ENCODE data around the gene PRDX5. TPM values are rescaled to one million over a fixed set of nuclear protein-coding genes. Genes with fewer than 3 reads are reported as not detected.

The PRDX5 gene
- total and polyA plus RNA-seq, 4 donors, result 165 to 777 (median 374) TPM

DNA sequence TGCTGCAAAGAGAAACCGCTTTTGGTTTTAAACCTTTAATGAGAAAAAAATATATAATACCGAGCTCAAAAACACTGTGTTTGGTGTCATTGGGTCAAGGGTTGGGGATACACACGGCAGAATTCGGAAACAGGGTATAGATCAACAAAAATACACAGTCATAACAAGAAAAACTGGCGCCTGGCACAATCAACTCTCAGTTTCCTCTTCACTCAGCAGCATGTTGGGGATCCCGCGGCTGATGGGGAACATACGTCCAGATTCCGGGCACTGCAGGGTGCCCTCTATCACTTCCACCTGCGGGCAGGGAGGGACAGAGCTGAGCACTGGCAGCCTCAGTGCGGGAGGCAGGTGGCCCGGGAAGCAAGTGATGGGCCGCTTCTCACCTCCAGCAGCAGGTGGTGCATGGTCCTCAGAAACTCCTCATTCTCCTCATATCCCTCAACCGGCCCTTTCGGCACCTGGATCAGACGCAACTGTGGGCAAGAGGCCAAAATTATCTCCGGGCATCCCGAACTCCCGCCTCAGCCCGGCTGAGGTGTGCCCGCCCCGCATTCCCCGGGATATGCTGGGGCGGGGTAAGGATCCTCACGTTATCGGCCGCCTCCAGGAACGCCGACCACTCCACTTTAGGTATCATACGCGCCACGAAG, 1.1 kb upstream of the PRDX5 start:
- H3K9me3 ChIP-seq (ENCODE audit: control insufficient read depth in 4 of 4, insufficient read depth in 3 of 4, low read length in 3 of 4), result no peaks in the 10 kb centered on the region
- TF ChIP-seq, protein P1, sequence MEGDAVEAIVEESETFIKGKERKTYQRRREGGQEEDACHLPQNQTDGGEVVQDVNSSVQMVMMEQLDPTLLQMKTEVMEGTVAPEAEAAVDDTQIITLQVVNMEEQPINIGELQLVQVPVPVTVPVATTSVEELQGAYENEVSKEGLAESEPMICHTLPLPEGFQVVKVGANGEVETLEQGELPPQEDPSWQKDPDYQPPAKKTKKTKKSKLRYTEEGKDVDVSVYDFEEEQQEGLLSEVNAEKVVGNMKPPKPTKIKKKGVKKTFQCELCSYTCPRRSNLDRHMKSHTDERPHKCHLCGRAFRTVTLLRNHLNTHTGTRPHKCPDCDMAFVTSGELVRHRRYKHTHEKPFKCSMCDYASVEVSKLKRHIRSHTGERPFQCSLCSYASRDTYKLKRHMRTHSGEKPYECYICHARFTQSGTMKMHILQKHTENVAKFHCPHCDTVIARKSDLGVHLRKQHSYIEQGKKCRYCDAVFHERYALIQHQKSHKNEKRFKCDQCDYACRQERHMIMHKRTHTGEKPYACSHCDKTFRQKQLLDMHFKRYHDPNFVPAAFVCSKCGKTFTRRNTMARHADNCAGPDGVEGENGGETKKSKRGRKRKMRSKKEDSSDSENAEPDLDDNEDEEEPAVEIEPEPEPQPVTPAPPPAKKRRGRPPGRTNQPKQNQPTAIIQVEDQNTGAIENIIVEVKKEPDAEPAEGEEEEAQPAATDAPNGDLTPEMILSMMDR (IDR thresholded peaks at IDR 0.05; ENCODE audit: control extremely low read depth, extremely low read depth), result no peak
- peak overlapping the region; percentile 93 to 97 for H3K27ac ChIP-seq (ENCODE audit: low read depth in 1 of 2, low read length in 1 of 2)
- WGBS, 2 donors, result 5 to 9% methylated on average over 32 of the region's 32 CpGs
- no peaks in the 10 kb centered on the region for H3K27me3 ChIP-seq (ENCODE audit: control insufficient read depth in 3 of 3, insufficient read depth in 3 of 3, low read length in 2 of 3)
- DNase-seq, result no peak
- H3K4me3 ChIP-seq, result peak overlapping the region; percentile 77
- H3K4me1 ChIP-seq (ENCODE audit: control insufficient read depth in 5 of 5, insufficient read depth in 5 of 5, low read length in 5 of 5), result peaks cover 0 to 16% (median 3%) of the 10 kb centered on the region in 5 donors
- peaks cover 0 to 28% (median 6%) of the 10 kb centered on the region in 4 donors for H3K36me3 ChIP-seq (ENCODE audit: control insufficient read depth in 4 of 4, insufficient read depth in 4 of 4, low read length in 4 of 4)
- no peak for ATAC-seq (ENCODE audit: insufficient read depth, low FRiP score)
- peak overlapping the region; percentile 73 to 82 for H3K9ac ChIP-seq (ENCODE audit: insufficient read depth in 1 of 2, low read length in 2 of 2)

DNA sequence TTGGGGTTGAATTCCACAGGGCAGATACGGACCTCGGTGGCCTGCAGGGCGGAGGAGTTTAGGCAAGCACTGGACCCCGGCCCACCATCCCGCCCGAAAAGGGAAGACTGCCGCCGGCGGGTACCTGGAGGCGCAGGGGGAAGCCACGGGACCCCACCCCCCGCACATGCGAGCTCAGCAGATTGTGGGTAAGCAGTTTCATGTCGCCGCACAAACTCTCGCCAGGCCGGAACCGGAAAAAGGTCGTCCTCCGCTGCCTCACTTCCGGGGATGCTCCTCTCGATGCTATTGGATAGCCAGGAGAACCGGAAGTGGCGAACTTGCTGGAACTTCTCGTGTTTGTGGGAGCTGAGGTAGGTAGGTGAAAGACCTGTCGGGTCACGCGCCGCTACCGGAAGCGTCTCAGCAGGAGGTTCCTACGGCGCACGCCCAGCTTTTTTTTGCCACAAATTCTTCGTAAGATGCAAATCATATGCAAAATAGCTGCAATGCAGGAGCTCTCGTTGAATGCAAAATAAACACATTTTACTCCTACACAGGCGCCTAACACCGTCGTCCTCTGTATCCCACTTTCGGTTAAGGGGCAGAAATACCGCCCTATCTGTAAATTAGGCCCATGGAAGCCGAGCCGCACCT, 478 bp upstream of the PRDX5 start, which contains the start of gene TRMT112:
Gene TRMT112 (minus strand): TSS at position 235 of the 636 bp plus-strand sequence. CDS start 33 bp downstream, at position 202.
- peaks cover 0 to 16% (median 3%) of the 10 kb centered on the region in 5 donors for H3K4me1 ChIP-seq (ENCODE audit: control insufficient read depth in 5 of 5, insufficient read depth in 5 of 5, low read length in 5 of 5)
- peaks cover 0 to 32% (median 6%) of the 10 kb centered on the region in 4 donors for H3K36me3 ChIP-seq (ENCODE audit: control insufficient read depth in 4 of 4, insufficient read depth in 4 of 4, low read length in 4 of 4)
- no peaks in the 10 kb centered on the region for H3K9me3 ChIP-seq (ENCODE audit: control insufficient read depth in 4 of 4, insufficient read depth in 3 of 4, low read length in 3 of 4)
- ATAC-seq (ENCODE audit: insufficient read depth, low FRiP score) (peak; percentile 78), DNase-seq (peak; percentile 97 to 99 (median 99))
- 0% methylated on average over 43 of the region's 43 CpGs for WGBS, 2 donors
- TF ChIP-seq, protein P1 (IDR thresholded peaks at IDR 0.05; ENCODE audit: control extremely low read depth, extremely low read depth), result no peak
- H3K9ac ChIP-seq (ENCODE audit: insufficient read depth in 1 of 2, low read length in 2 of 2), result peak within 1 kb of the TSS; percentile 74 to 82
- no peaks in the 10 kb centered on the region for H3K27me3 ChIP-seq (ENCODE audit: control insufficient read depth in 3 of 3, insufficient read depth in 3 of 3, low read length in 2 of 3)
- H3K4me3 ChIP-seq, result peak within 1 kb of the TSS; percentile 77
- H3K27ac ChIP-seq (ENCODE audit: low read depth in 1 of 2, low read length in 1 of 2), result peak within 1 kb of the TSS; percentile 93 to 97

DNA sequence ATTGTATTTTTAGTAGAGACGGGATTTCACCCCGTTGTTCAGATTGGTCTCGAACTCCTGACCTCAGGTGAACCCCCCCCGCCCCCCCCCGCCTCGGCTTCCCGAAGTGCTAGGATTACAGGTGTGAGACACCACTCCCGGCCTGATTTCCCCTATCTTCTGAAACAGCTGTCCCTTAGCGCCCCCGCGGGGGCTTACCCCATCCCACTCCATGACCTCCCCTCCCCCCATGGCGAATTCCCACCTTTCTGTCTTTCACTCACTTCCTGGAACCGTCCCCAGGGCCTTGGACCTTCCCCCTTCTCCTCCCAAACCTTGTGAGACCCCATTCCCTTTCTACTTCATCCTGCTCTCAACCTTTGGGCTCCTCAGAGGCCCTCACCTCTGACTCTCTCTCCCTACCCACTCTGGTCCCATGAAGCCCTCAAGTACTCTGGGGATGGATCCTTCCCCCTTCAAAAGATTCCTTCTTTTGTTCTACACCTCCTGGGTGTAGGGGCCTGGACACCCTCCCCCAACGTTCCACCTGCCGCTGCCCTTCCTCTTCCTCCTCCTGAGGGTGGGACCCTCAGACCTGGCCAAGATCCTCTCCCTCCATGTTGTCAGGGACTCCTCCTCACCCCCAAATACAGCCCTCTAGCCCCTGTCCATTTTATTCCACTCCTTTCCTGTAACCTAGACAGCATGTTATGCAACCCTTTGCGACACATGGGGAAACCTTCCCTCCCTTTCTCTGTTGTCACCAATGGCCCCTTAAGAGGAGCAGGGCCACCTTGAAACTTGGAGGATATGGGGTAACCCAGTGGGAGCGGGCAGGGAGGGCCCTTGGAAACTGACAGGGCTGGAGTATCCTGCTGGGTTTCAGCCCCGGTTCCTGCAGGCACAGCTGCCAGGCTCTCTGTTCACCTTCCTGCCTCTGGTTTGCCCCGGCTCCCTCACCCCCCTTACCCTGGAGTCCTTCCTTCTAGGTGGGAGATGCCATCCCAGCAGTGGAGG, 1.1 kb downstream of the PRDX5 start:
- Histone ChIP-seq H3K9me3 (ENCODE audit: control insufficient read depth in 4 of 4, insufficient read depth in 3 of 4, low read length in 3 of 4) (no peaks in the 10 kb centered on the region), H3K4me1 (ENCODE audit: control insufficient read depth in 5 of 5, insufficient read depth in 5 of 5, low read length in 5 of 5) (peaks cover 0 to 16% (median 3%) of the 10 kb centered on the region in 5 donors), H3K27ac (ENCODE audit: low read depth in 1 of 2, low read length in 1 of 2) (peak overlapping the region; percentile 93 to 97), H3K4me3 (peak overlapping the region; percentile 73), H3K36me3 (ENCODE audit: control insufficient read depth in 4 of 4, insufficient read depth in 4 of 4, low read length in 4 of 4) (peaks cover 0 to 37% (median 5%) of the 10 kb centered on the region in 4 donors), H3K27me3 (ENCODE audit: control insufficient read depth in 3 of 3, insufficient read depth in 3 of 3, low read length in 2 of 3) (no peaks in the 10 kb centered on the region), H3K9ac (ENCODE audit: insufficient read depth in 1 of 2, low read length in 2 of 2) (peak overlapping the region in 1 of 2 donors; percentile 75)
- ATAC-seq (ENCODE audit: insufficient read depth, low FRiP score), result no peak
- no peak for DNase-seq
- 11 to 18% methylated on average over 18 of the region's 19 CpGs for WGBS, 2 donors
- TF ChIP-seq, protein P1 (IDR thresholded peaks at IDR 0.05; ENCODE audit: control extremely low read depth, extremely low read depth), result no peak
